Liver (tissue), 9 donors: ENCODE data around the gene NBPF1. TPM values are rescaled to one million over a fixed set of nuclear protein-coding genes. Genes with fewer than 3 reads are reported as not detected.
"Not testable (repeated sequence)": the region's sequence is repeated elsewhere in the genome, so short reads cannot be mapped to it uniquely, and the experiment has no call there.

Experiments used
- DNase-seq: peaks from one replicate; pipeline ENCODE4 v3.0.0-alpha.2; 2017; ENCODE audit warnings: low spot score
- H3K27ac ChIP-seq, 2 donors: one replicate each; pipeline ENCODE4 v1.7.0; 2013; ENCODE audit warnings: inconsistent platforms in 2 of 2, low read length in 2 of 2, control low read depth in 1 of 2, low read depth in 1 of 2, mild to moderate bottlenecking in 1 of 2
- H3K27me3 ChIP-seq, 4 donors: one replicate each; pipeline versions ENCODE4 v1.6.1 to v1.7.0; 2013; ENCODE audit warnings: low read length in 3 of 4, inconsistent platforms in 1 of 4, mild to moderate bottlenecking in 1 of 4, moderate library complexity in 1 of 4; ENCODE audit not compliant: control insufficient read depth in 4 of 4, insufficient read depth in 4 of 4
- H3K36me3 ChIP-seq, 4 donors: one replicate each; pipeline versions ENCODE4 v1.6.1 to v1.7.0; 2013; ENCODE audit warnings: low read length in 3 of 4, mild to moderate bottlenecking in 3 of 4, low read depth in 1 of 4, moderate library complexity in 1 of 4; ENCODE audit not compliant: control insufficient read depth in 4 of 4, insufficient read depth in 3 of 4
- H3K4me1 ChIP-seq, 4 donors: one replicate each; pipeline versions ENCODE4 v1.6.1 to v1.7.0; 2013; ENCODE audit warnings: low read length in 3 of 4, mild to moderate bottlenecking in 3 of 4, moderate library complexity in 1 of 4; ENCODE audit not compliant: control insufficient read depth in 4 of 4, insufficient read depth in 4 of 4
- H3K4me3 ChIP-seq, 3 donors: one replicate each; pipeline versions ENCODE4 v1.6.1 to v1.7.0; 2013; ENCODE audit warnings: low read length in 3 of 3, control low read depth in 1 of 3, low read depth in 1 of 3, mild to moderate bottlenecking in 1 of 3
- H3K9ac ChIP-seq, 2 donors: one replicate each; pipeline ENCODE4 v1.7.0; 2013; ENCODE audit warnings: low read length in 2 of 2, mild to moderate bottlenecking in 2 of 2, moderate library complexity in 2 of 2, control low read depth in 1 of 2, low read depth in 1 of 2
- H3K9me3 ChIP-seq, 4 donors: one replicate each; pipeline versions ENCODE4 v1.6.1 to v1.7.0; 2013; ENCODE audit warnings: low read length in 3 of 4; ENCODE audit not compliant: control insufficient read depth in 4 of 4
- RAD21 ChIP-seq, 2 donors: IDR thresholded peaks; 2 replicates each; pipeline ENCODE4 v1.6.1; 2016; ENCODE audit warnings: antibody characterized with exemption in 2 of 2, mild to moderate bottlenecking in 2 of 2
- WGBS: extraction: QIAGEN DNeasy Blood & Tissue Kit; methylation state at CpG from one replicate; pipeline ENCODE4 v1.1.7; 2013; 5-methylcytosine and 5-hydroxymethylcytosine counted together
- polyA plus RNA-seq, 2 donors: library from polyadenylated mRNA; stranded (reverse) in 1 of 2; unstranded in 1 of 2; fragments of 200-250 nt in 1 of 2; fragments of >200 nt in 1 of 2; fragmentation: Nextera tagmentation in 1 of 2; extraction: Ambion mirVana in 1 of 2; gene quantifications; one replicate each; pipeline versions ENCODE4 v1.2.1 to v1.2.3, GENCODE V29; 2013 to 2015
- total RNA-seq, 2 donors: library from RNA; depleted of rRNA; stranded (reverse); fragments of >200 nt; gene quantifications; one replicate each; pipeline ENCODE4 v1.2.3, GENCODE V29; 2014
- donor health status: healthy.
- donor health status: healthy.
- donor health status: healthy.
- donor health status: healthy.
- donor health status: healthy.

Gene NBPF1
- total and polyA plus RNA-seq, 4 donors = 8.0 to 16.4 (median 10.8) TPM

- not testable (repeated sequence) for H3K4me3 ChIP-seq, H3K27me3 ChIP-seq, H3K27ac ChIP-seq, H3K9me3 ChIP-seq, DNase-seq, H3K9ac ChIP-seq, H3K4me1 ChIP-seq, H3K36me3 ChIP-seq
- WGBS = 12% methylated on average over 6 of the region's 8 CpGs
- peak in 1 of 2 donors; percentile 25 for TF ChIP-seq RAD21 (IDR thresholded peaks at IDR 0.05)
These were observed 21.5 kb downstream of the NBPF1 start for GRCh38 chr1:16591845-16592244.

DNA sequence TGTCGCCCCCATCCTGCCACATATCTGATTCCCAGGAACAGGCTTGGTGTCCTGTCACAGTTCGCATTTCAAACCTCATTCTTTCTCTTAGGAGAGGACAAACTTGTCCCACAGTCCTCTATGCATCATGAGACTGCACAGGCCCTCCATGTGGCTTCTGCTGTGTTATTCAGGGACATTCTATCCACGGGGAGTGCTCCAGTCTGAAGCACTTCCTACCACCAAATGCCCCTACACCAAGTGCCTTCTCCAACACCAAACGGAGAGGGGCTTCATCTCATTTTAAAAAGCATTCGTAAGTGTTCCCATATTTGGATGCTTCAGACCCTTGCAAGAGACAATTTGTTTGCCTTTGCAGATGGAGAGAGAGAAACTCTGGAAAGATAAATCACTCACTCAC, 25.3 kb downstream of the NBPF1 start:
- not testable (repeated sequence) for H3K36me3 ChIP-seq, H3K4me3 ChIP-seq, H3K27ac ChIP-seq, H3K27me3 ChIP-seq, H3K9me3 ChIP-seq, H3K4me1 ChIP-seq, H3K9ac ChIP-seq
- WGBS = 92% methylated on average over 5 of the region's 5 CpGs
- peak; percentile 31 for DNase-seq

DNA sequence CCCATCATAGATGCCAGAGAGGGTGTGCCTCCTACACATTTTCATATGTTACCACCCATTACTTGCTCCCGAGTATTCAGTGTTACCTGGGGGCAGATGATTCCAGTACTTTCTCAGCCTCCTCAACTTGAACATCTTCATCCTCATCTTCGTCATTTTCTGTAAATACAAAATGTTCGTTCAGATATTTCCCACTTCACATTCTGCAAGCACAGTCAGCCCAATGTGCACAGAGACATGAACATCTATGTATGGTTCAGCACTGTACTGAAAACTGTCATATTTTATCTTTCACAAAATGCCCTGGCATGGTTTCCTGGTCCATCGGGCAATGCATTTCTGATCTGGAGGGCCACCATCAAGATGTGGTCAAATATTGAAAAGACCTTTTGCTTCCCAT, 25.7 kb downstream of the NBPF1 start:
- 90% methylated on average over 4 of the region's 4 CpGs for WGBS
- H3K9ac ChIP-seq, DNase-seq, H3K27ac ChIP-seq, H3K27me3 ChIP-seq, H3K9me3 ChIP-seq, H3K4me3 ChIP-seq, H3K36me3 ChIP-seq, H3K4me1 ChIP-seq: not testable (repeated sequence)

DNA sequence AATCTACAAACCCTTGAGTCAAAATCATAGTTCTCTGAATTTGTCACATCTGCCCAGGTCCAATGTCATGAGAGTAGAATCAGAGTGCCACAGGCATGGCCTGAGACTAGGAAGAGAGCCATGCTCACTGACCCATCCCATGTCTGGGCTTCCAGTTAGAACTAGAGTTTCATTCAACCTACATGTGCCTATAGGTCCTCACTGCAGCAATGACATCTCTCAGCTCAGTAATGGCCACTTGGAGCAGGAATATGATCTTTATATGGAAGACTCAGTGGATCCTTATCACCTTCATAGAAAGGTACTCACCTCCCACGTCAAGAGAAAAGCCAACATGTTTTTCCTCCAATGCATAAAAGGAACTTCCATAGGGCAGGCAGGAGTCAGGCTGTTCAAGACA, 48.0 kb downstream of the NBPF1 start:
- DNase-seq, H3K36me3 ChIP-seq, H3K4me3 ChIP-seq, H3K4me1 ChIP-seq, H3K9ac ChIP-seq, H3K27ac ChIP-seq, H3K9me3 ChIP-seq, H3K27me3 ChIP-seq: not testable (repeated sequence)
- no CpG with 5 or more reads among the region's 1 CpG for WGBS

GRCh38 chr1:16561035-16561434, 52.3 kb downstream of the NBPF1 start:
- not testable (repeated sequence) for H3K36me3 ChIP-seq, DNase-seq, H3K9ac ChIP-seq, H3K27me3 ChIP-seq, H3K4me3 ChIP-seq, H3K27ac ChIP-seq, H3K9me3 ChIP-seq, H3K4me1 ChIP-seq
- 93% methylated on average over 3 of the region's 4 CpGs for WGBS

GRCh38 chr1:16560498-16560897, 52.9 kb downstream of the NBPF1 start:
- H3K27ac ChIP-seq, DNase-seq, H3K9me3 ChIP-seq, H3K4me1 ChIP-seq, H3K9ac ChIP-seq, H3K4me3 ChIP-seq, H3K36me3 ChIP-seq, H3K27me3 ChIP-seq: not testable (repeated sequence)
- WGBS = 81% methylated on average over 4 of the region's 6 CpGs

- not testable (repeated sequence) for H3K27me3 ChIP-seq, H3K4me3 ChIP-seq, H3K36me3 ChIP-seq, H3K4me1 ChIP-seq, DNase-seq, H3K27ac ChIP-seq, H3K9me3 ChIP-seq, H3K9ac ChIP-seq
- WGBS = no CpG with 5 or more reads among the region's 5 CpGs
These were observed 53.7 kb downstream of the NBPF1 start for GRCh38 chr1:16559688-16560087.

- DNase-seq, H3K27ac ChIP-seq, H3K36me3 ChIP-seq, H3K4me1 ChIP-seq, H3K4me3 ChIP-seq, H3K27me3 ChIP-seq, H3K9me3 ChIP-seq, H3K9ac ChIP-seq: not testable (repeated sequence)
- 87% methylated on average over 3 of the region's 3 CpGs for WGBS
These were observed 56.3 kb downstream of the NBPF1 start for GRCh38 chr1:16557034-16557433.

- not testable (repeated sequence) for H3K9ac ChIP-seq, H3K4me3 ChIP-seq, DNase-seq, H3K9me3 ChIP-seq, H3K4me1 ChIP-seq, H3K36me3 ChIP-seq, H3K27me3 ChIP-seq, H3K27ac ChIP-seq
- 93% methylated on average over 9 of the region's 11 CpGs for WGBS
These were observed 60.1 kb downstream of the NBPF1 start for GRCh38 chr1:16553244-16553643.
